ENCODE measurements around the gene PRKCH. TPM values are rescaled to one million over a fixed set of nuclear protein-coding genes. Genes with fewer than 3 reads are reported as not detected.
A peak's percentile ranks its signal among the peaks of the same experiment; 100 is the strongest.

PRKCH gene
- total RNA-seq, 4 donors from 2014 or later = 15.7 to 74.7 (median 38.4) TPM

DNA sequence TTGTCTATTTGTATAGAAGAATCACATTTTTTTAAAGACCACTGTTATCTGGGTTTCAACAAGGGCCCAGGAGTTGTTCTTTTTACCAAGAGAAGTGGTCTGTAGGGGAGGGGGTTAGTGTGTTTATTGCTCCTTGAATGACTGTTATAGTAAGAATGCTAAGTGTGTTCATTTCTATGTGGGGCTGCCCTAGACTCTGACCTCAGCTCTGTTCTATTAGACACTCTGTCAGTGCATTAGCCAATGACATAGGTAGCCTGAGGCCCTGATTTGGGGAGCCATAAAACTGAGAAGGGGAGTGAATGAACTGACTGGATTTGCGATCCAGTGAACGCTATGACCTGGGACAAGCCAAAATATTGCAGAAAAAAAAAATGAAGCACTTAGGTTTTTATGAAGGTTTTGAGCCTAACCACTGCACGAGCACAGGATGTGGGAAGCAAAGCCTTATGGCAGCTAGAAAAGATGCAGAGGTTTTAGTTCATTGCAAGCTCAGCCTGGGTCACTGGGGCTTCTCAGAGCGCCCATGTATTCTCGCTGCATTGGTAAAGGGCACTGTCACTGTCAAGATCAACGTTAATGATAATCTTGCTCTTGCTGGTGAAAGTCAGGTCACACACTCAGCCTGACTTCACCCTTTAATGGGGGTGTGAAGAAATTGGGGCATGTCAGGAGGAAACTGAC is 63.8 kb downstream of the PRKCH start:
- no peak for ATAC-seq (ENCODE audit: low FRiP score)
- DNase-seq (ENCODE audit: low spot score) = no peak
- TF ChIP-seq, protein P1, sequence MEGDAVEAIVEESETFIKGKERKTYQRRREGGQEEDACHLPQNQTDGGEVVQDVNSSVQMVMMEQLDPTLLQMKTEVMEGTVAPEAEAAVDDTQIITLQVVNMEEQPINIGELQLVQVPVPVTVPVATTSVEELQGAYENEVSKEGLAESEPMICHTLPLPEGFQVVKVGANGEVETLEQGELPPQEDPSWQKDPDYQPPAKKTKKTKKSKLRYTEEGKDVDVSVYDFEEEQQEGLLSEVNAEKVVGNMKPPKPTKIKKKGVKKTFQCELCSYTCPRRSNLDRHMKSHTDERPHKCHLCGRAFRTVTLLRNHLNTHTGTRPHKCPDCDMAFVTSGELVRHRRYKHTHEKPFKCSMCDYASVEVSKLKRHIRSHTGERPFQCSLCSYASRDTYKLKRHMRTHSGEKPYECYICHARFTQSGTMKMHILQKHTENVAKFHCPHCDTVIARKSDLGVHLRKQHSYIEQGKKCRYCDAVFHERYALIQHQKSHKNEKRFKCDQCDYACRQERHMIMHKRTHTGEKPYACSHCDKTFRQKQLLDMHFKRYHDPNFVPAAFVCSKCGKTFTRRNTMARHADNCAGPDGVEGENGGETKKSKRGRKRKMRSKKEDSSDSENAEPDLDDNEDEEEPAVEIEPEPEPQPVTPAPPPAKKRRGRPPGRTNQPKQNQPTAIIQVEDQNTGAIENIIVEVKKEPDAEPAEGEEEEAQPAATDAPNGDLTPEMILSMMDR (IDR thresholded peaks at IDR 0.05) = no peak

DNA sequence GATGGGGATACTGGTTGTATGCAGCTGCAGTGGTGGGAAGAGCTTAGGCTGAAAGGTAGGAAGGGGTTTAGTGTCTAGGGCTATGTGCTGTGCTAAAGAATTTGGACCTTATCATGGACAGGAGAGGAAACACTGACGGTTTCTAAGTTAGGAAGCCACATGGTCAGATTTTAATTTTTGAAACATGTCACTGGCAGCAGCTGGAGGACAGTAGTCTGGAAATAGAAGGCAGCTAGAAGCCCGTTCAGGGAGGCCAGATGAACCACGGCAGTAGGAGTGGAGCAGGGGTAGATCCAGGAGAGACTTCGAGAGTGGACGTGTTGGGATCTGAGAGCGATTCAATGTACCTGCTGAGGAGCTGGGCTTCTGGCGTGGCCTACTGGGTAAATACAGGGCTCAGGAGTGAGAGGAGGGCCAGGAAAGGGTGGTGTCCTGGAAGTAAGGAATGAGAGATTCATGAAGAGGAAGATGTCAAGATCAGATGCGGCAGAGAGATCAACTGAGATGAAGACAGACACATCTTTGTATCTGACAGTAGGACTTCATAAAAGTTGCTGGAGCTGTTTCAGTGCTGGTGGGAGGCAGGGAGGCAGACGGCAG is 64.9 kb downstream of the PRKCH start:
- no peak for ATAC-seq (ENCODE audit: low FRiP score)

DNA sequence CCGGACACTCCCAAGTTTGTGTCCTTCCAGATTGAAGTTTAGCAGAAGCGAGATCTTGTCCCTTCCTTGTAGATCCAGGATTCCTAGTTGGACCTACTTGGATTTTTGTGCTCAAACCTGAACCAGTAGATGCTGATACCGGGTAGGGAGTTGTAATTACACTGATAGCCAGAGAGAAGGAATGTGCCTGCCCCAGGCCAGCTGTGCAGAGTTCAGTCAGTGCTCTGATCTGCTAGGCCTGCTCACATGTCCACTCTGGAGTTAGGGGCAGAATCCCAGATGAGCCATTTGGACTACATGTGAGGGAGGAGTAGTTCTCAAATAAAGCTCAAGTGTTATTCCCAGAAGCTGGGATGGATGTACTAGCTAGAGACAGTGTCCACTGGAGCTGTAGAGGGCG is 65.7 kb downstream of the PRKCH start:
- no peak for ATAC-seq (ENCODE audit: low FRiP score)

More for the DNA sequence above, 64.9 kb downstream of the PRKCH start:
- DNase-seq (ENCODE audit: low spot score) = no peak
- TF ChIP-seq, protein P1 (IDR thresholded peaks at IDR 0.05) = no peak

DNA sequence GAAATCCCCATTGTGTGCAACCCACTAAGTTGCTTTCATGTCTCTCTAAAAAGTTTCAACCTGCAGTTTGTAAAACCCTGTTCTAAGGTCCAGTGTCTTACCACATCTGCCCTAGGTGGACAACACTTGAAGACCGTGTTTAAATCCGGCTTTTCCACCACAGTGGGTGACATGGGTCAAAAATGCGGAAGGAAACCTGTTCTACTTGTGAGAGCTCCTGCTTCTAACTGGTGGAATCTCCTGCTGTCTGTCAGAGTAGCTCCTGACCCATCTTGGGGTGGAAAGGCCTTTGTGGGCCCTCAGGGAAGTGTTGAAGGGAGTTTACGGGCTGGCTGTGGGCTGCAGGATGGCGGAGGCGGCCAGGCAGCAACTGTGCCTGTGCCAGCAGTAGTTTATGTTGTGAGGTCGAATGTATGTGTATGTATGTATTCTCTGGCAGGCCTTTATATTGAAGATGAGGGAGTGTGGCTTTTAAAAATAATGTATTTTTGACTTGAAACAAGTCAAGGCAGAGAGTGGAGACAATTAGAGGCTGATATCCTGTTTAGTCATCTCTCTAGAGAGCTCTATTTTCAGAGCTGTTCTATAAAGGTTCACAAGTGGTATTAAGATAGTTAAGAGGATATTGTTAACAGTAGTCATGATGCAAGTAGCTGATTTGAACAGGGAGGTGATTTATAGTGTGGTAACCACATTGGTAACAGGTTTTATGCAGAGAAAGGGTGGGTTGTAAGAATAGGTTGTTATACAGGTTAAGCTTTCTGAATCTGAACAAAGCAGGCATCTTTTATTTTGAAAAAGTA is 67.0 kb downstream of the PRKCH start:
- DNase-seq (ENCODE audit: low spot score) (no peak), ATAC-seq (ENCODE audit: low FRiP score) (peak; percentile 38)
- TF ChIP-seq, protein P1 (IDR thresholded peaks at IDR 0.05) = no peak

More for the DNA sequence above, 65.7 kb downstream of the PRKCH start:
- no peak for DNase-seq (ENCODE audit: low spot score)
- TF ChIP-seq, protein P1 (IDR thresholded peaks at IDR 0.05) = no peak

DNA sequence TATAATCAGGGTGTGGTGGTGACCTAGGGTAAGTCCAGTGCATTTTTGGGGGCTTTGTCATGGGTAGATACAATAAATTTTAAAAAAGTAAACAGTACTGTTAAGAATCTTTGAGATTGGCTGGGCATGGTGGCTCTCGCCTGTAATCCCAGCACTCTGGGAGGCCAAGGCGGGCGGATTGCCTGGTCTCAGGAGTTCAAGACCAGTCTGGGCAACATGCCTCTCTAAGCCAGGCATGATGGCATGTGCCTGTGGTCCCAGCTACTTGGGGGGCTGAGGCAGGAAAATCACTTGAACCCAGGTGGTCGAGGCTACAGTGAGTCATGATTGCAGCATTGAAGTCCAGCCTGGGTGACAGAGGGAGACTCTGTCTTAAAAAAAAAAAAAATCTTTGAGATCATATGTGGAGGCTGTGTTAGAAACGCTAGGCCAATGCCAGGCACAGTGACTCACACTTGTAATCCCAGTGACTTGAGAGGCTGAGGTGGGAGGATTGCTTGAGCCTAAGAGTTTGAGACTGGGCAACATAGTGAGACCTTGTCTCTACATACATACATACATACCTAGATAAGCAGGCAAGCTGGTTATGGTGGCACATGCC is 67.7 kb downstream of the PRKCH start:
- no peak for ATAC-seq (ENCODE audit: low FRiP score)
- no peak for DNase-seq (ENCODE audit: low spot score)
- TF ChIP-seq, protein P1 (IDR thresholded peaks at IDR 0.05) = no peak

DNA sequence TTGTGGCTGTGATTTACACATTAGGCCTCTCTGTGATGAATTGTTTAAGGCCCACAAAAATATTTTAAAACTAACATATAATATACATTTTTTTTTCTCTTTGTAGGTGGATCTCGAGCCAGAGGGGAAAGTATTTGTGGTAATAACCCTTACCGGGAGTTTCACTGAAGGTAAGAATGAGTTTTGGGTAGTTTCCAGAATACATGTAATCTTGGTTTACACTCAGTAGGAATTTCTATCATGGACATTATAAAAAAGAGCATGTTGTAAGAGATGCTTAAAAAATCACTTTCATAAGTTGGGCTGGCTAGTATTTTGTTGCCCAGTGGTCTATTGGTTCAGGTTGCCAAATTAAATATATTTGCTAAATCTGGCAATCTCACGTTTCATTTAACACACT is 69.7 kb downstream of the PRKCH start:
- TF ChIP-seq, protein P1 (IDR thresholded peaks at IDR 0.05) = no peak
- ATAC-seq (ENCODE audit: low FRiP score) = no peak
- DNase-seq (ENCODE audit: low spot score) = no peak
